SK-MEL-5 (cell line): ENCODE measurements around the gene OR5B21. TPM values are rescaled to one million over a fixed set of nuclear protein-coding genes. Genes with fewer than 3 reads are reported as not detected.

Experiments
- DNase-seq: peaks from one replicate; pipeline ENCODE4 v3.0.0-alpha.2; 2016; ENCODE audit warnings: low read depth, low spot score
- in situ Hi-C: cut with HindIII; loops from 2 replicates; pipeline ENCODE4 v1.10.0; 2016; ENCODE audit warnings: low sequenced_read_pairs, high pct_unique_total_duplicates, low pct_unique_long_range_greater_than_20kb
- polyA plus RNA-seq, 2 experiments: library from polyadenylated mRNA; depleted of rRNA; stranded (reverse); fragments of >200 nt; gene quantifications; 2 replicates each; pipeline ENCODE4 v1.2.3, GENCODE V29; 2015
- total RNA-seq: library from RNA; depleted of rRNA; stranded (reverse); fragments of >200 nt; shearing (Covaris generic); gene quantifications from 2 replicates; pipeline ENCODE4 v1.2.3, GENCODE V29; 2014; rRNA removed

Gene OR5B21
- total RNA-seq = not detected in 2 replicates
- polyA plus RNA-seq (2015; cell fraction: cytosol; rRNA removed) = not detected in 2 replicates
- polyA plus RNA-seq (2015; cell fraction: nucleus; rRNA removed) = not detected in 2 replicates

DNA sequence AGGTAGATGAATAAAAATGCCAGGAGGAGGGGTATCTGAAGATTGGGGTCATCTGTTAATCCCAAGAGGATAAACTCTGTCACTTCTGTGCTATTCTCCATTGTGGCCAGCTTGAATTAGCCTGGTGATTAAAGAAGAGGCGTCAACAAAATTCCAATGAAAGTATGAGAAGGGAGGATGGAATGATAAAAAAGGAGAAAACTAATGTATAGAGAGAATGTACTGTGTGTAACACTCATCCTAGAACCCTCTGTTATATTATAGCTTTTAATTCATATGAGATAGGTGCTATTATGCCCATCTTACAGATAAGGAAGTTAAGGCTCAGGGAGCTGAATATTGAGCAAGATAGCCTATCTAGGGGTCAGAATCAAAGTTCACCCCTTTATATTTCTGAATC, at the start of gene OR5B21:
Gene OR5B21, minus strand, starts transcription at position 101 of the 400 bp plus-strand sequence. Its CDS starts 0 bp downstream, at position 101.
- DNase-seq = no peak
- in situ Hi-C loops = no loop called here

DNA sequence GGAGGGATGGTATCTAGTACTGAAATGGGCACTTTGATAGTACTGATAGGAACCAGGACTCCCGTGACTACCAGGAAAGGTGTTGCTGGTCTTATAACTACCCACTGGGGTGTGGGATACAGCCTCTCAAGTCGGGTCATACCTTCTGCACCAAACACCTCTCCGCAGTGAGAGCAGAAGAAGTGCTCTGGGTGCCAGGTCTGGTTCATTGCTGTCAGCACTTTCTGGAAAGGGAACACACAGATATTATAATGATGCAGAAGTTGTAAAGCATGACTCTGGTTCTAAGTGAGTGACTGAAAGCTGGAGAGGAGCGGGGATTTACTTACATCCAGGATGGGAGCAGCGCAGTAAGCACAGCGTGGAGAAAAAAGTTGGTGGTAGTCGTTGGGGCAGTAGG, 41.7 kb upstream of the OR5B21 start:
- in situ Hi-C loops = no loop called here

DNA sequence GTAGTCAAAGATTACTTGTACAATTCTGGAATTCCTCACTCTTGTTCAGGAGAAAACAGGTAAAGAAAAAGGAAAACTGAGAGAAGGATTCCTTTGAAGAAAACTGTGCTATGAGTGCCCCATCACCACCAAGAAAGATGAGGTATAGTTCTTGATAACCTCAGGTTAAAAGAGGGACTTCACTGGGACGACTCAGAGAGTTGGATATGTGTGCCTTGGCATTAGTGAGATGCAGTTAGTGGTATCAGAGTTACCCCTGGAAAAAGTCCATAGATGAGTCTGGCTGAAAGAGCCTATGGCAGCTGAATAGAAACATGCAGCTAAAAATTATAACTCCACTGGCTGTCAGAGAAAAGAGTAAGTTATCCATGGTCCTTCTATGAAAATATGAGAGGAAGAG, 38.9 kb upstream of the OR5B21 start:
- in situ Hi-C loops = no loop called here
- no peak for DNase-seq

More for the DNA sequence above, 41.7 kb upstream of the OR5B21 start:
- DNase-seq = no peak

- in situ Hi-C loops = no loop called here
Measured at GRCh38 chr11:58531865-58532341, 24.0 kb upstream of the OR5B21 start.

GRCh38 chr11:58530236-58530635, 22.3 kb upstream of the OR5B21 start:
- in situ Hi-C loops = no loop called here
- no peak for DNase-seq

More at GRCh38 chr11:58531865-58532341, 24.0 kb upstream of the OR5B21 start:
- DNase-seq = no peak

- in situ Hi-C loops = no loop called here
- no peak for DNase-seq
Measured at GRCh38 chr11:58527429-58527828, 19.5 kb upstream of the OR5B21 start.

GRCh38 chr11:58526721-58527120, 18.8 kb upstream of the OR5B21 start:
- in situ Hi-C loops = no loop called here
- no peak for DNase-seq

- no peak for DNase-seq
- in situ Hi-C loops = no loop called here
Measured at GRCh38 chr11:58525037-58525614, 17.2 kb upstream of the OR5B21 start.

DNA sequence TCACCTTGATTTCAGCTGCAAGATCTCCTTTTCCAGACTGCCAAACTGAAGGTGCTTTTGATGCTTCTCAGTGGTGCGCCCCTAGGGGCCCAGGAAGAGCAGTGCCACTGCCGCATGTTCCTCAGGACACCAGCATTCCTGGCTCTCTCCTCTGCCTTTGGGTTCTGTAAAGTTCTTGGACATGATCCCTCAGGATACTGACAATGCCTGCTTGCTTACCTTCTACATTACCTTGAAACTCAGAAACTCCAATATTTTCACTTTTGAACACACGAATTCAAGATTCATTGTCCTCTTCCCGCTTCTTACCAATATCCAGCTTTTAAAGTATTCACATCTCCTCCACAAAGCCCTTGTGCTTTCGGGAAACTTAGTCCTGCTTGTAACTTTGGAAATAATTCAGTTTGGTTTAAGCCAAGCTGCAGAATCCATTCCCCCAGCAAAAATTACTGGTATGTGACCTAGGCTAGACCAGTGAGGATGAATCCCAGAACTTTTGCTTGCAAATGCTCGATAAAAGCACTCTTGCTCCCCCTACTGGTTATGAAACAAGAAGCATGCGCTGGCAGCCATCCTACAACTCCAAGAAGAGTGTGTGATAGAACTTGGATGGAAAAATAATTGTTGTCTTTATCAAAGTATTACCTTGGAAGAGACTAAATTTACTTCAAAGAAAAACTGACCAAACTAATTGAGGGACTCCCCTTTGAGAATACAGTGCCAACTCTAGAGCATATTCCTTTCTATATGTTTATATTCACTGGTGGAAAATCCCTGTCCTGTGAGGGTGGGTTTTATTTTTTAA, 16.5 kb upstream of the OR5B21 start:
- in situ Hi-C loops = no loop called here

GRCh38 chr11:58513747-58514367, 6.0 kb upstream of the OR5B21 start:
- in situ Hi-C loops = no loop called here
- DNase-seq = peak; percentile 75

More for the DNA sequence above, 16.5 kb upstream of the OR5B21 start:
- DNase-seq = peak; percentile 72

DNA sequence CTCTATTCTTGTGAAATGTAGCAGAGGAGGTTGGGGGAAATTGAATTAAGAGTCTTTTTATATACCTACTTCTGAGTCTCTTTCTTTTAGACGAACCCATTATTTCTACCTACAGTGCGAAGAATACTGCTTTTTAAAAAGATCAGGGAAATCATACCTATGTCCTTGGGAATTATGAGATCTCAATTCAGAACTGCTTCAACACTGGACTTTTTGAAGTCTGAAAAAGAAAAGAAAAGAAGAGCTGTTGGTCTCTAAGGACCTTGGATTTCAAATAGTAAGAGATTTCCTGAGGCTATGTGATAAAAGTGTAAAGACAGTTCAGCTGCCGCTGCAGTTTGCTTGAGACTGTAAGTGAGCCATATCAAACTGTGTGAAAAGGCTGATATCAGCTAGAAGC, 3.7 kb upstream of the OR5B21 start:
- in situ Hi-C loops = no loop called here
- no peak for DNase-seq

GRCh38 chr11:58509748-58510147, 1.8 kb upstream of the OR5B21 start:
- in situ Hi-C loops = no loop called here
- DNase-seq = no peak

GRCh38 chr11:58508814-58509213, 909 bp upstream of the OR5B21 start:
- no peak for DNase-seq
- in situ Hi-C loops = no loop called here

DNA sequence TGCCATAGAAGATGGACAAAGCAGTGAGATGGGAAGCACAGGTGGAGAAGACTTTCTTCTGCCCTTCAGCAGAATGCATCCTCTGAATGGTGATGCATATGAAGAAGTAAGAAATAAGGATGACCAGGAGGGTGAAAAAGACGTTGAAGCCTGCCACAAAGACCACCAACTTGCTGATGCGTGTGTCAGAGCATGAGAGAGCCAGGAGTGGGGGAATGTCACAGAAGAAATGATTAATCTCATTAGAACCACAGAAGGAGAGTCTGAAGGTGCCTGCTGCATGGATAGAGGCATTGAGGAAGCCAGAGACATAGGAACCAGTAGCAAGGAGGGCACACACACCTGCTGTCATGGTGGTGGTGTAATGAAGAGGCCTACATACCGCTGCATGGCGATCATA, 550 bp downstream of the OR5B21 start:
- DNase-seq = no peak
- in situ Hi-C loops = no loop called here

- no peak for DNase-seq
- in situ Hi-C loops = no loop called here
Measured at GRCh38 chr11:58506935-58507334, 970 bp downstream of the OR5B21 start.

- DNase-seq = no peak
- in situ Hi-C loops = no loop called here
Measured at GRCh38 chr11:58505849-58506248, 2.1 kb downstream of the OR5B21 start.

DNA sequence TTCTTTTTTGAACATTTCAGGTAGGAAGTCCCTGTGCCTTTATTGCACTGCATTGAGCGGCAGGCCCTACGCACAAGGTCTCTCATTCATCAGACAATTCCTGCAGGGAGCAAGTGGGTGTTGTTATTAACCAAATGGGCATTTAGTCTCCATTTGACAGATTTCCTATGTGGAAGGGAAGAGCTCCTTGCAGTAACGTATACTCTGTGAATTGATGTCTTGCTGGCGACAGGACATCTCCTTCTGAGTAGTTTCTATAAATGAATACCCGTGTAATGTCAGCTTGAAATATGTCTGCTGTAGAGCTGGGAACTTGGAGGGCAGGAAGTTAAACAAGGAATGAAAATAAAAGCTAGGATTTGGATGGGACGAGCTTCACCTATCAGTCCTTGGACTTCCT, 3.7 kb downstream of the OR5B21 start:
- DNase-seq = no peak
- in situ Hi-C loops = no loop called here

- no peak for DNase-seq
- in situ Hi-C loops = no loop called here
Measured at GRCh38 chr11:58503361-58503856, 4.5 kb downstream of the OR5B21 start.
